HuH-7 (cell line): Measurements from ENCODE around the gene SMG5.

Experiments used
- DNase-seq: peaks from one replicate; pipeline ENCODE4 v3.0.0; 2011; ENCODE audit warnings: low spot score

Gene SMG5

DNA sequence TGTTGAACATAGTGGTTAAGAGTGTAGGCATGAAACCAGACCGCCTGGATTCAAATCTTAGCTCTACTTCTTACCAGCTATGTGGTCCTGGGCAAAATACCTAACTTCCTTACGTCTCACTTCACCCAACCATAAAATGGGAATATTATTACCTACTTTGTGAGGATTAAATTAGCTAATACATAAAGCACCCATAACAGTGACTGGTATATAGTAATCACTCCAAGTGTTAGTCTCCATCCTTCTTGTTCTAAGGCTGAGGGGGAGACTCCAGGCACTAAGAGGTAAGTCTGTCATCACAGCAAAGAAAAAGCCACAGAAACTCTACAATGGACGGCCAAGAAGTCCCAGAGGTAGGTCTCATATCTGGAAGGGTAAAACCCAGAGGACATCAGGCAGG, 2.8 kb downstream of the SMG5 start:
- DNase-seq = no peak

- peak; percentile 83 for DNase-seq
These were observed 5.7 kb downstream of the SMG5 start for GRCh38 chr1:156276966-156277381.

DNA sequence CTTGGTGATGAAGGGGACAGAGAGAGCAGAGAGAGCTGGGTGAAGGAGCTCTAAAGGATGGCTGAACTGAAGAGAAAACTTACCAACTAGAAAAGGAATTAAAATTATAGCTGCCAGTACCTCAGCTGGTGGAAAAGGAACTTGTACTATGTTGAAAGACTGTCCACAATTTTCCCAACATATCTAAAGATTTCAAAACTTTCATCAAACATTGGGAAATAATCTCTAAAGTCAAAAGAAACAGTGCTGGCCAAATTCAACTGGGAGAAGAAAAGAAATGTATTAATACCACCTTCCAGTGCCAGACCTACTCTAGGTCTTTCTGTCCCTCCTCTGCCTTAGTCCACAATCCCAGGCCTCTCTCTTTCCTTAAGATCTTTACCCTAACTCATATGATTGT, 6.1 kb downstream of the SMG5 start:
- no peak for DNase-seq

GRCh38 chr1:156270314-156270713, 12.3 kb downstream of the SMG5 start:
- no peak for DNase-seq

GRCh38 chr1:156268336-156268735, 14.3 kb downstream of the SMG5 start:
- DNase-seq = no peak

GRCh38 chr1:156266051-156266450, 16.6 kb downstream of the SMG5 start:
- no peak for DNase-seq

DNA sequence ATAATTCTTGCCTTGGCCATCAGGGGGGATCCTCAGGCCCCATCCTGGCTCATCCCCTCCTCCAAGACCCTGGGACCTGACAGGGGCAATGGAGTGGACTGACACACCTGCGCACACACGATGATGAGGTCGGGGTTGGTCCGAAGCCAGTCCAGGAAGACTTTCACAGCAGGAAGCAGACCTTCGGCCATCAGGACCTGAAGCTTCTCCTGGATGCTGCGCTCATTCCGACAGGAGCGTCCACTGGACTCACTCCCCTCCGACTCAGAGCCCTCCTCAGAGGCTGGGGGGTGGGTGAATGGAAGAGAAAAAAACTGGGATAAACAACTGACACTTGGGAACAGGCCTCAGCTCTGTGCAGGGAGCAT, 19.4 kb downstream of the SMG5 start:
- DNase-seq = no peak

GRCh38 chr1:156262461-156263287, 20.0 kb downstream of the SMG5 start:
- DNase-seq = no peak

GRCh38 chr1:156260896-156261295, 21.7 kb downstream of the SMG5 start:
- no peak for DNase-seq

DNA sequence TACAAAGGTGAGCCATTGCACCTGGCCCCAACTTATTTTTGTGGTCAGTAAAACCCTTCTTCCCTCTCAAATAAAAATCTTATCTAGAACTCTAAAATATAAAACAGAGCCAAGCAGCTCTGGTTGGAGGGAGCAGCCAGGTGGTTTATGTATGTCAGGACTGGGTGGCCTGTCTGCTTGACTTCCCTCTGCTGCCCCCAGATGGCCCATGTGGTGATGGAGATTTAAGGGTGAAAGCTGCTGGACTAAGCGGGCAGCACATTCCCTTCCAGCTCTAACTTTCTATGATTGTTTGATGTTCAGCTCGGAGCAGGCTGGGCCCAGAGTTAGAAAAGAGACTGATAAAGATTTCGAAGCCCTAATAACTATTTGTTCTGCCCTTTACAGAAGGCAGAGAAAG, 22.8 kb downstream of the SMG5 start:
- DNase-seq = no peak

DNA sequence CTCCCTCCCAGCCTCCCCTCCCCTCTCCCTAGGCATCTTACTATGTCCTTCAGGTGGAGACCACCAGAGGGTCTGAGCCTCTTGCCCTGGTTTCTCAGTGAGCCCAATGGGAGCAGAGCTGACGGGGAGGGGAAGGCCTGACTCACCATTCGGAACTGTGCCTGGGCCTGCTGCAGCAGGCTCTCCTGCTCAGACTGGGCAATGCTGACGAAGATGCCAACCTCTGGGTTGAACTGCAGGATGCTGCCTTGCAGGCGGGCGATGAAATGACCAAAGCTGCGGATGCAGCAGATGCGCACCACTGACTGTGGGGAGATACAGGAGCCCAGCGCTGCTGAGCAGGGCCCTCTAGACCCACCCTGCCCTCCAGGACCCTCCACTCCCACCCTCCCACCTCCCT, 23.8 kb downstream of the SMG5 start:
- no peak for DNase-seq

- DNase-seq = no peak
These were observed 24.9 kb downstream of the SMG5 start for GRCh38 chr1:156257711-156258110.

DNA sequence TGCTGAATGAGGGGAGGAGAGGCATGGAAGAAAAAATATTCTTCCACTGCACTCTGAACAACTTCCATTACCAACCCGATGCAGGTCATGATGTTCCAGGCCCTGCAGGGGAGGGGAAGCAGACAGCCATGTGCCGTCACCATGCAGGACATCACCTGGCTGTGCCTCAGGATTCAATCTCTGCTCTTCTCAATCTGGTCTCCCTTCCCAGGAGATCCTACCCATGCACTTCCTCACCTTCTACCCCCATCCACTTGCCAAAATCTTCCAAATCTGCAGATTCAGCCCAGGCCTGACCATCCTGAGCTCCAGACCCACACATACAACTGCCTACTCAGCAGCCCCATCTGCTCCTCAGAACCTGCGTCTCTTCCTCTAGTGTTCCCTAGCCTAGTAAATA, 29.0 kb downstream of the SMG5 start:
- no peak for DNase-seq

- DNase-seq = no peak
These were observed 31.1 kb downstream of the SMG5 start for GRCh38 chr1:156251527-156251926.

DNA sequence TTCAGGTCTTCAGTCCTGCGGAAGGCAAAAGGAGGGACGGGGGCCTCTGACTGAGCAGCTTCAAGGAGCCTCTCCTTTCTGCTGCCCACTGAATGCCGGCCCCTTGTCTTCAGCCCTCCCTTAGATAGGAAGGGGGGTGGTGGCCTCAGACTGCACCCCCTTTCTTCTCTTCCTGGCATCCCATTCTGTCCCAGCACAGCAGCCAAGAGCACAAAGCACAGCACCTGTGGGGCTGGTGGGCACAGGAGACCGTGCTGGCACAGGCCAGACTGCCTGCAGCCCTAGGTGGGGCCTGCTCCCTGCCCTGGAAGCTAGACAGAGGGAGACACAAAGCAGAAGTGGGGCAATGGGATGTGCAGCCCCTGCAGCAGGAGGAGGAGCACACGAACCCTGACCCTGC, 33.0 kb downstream of the SMG5 start:
- DNase-seq = no peak

DNA sequence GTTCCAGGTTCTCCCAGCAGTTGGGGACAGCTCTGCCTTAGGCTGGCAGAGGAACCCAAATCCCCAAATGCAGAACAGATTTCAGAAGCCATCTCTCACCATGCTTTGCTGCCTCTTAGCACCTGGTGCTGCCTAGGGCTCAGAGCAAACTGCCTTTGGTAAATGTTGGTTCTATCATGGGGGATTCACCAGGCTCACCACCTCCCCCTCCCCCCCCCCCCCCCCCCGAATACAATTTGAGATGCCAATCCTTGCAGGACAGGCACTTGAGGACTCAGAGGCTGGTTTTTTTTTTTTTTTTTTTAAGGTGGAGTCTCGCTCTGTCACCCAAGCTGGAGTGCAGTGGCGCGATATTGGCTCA, 34.3 kb downstream of the SMG5 start:
- no peak for DNase-seq

DNA sequence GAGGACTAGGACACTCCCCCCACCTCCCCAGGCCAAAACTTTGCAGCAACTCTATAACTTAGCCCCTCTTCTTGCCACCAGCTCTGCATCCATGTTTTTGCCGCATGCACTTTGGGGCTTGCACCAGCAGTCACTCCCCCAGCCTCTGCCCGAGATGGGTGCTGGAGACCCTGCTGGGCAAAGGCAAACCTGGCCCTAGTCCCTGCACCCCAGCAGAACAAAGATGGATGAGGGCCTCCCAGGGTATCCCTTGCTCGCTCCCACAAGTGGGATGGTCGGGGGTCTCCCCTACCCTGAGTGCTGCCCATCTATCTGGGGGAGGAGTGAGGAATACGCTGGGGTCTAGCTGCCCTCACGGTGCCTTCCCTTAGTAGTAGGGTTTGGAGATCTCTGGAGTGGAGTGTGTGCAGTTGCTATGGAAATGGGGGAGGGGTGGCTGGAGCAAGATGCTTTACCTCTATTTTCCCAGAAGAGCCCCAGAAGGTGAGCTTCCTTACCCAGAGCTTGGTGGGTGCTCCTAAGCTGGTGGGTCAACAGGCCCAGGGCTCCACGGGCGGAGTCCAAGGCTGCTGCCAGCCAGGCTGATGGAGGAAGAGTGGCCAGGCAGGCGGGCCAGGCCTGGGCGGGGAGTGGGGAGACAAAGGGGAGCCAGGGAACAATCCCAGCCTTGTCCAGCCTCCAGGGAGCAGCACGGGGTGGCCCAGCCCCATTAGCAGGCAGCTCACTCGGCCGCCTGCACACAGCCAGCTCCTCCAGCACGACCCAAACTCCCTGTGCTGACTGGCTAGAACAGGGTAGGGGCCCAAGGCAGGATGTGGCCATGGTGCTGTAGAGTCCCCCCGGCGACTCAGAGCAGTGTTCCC, 34.9 kb downstream of the SMG5 start, which contains the start of gene PAQR6:
PAQR6 (minus strand) TSS at position 597 of the 863 bp plus-strand sequence. CDS start 1,325 bp downstream, outside the sequence.
- no peak for DNase-seq

DNA sequence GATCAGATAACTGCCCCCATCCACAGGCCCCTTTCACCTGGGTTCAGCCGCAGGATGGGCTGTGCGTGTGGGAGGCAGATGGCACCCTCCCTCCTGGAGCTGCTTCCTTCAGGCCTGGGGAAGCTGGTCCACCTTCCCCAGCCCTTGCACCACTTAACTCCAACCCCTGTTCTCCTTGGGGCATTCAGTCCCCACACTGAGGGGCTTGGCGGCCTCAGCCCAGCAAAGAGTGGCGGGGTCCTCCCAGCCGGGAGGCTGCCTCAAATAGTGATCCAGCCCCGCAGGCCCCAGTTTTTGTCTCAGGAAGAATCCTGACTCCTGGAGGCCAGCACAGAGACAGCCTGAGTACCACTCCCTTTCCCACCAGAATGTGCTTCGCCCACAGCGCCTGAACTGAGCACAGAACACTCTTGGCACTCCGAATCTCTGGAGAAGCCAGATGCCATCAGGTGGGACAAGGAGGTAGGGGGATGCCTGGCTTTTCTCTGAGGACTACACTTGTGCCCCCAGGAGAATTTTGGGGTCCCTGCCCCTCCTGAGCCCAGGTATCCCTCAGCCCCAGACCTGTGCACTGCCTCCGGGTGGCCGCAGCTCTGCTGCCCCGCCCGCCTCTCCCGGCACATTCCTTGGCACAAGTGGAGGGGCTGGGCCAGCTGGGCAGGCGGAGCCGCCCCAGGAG, 35.7 kb downstream of the SMG5 start:
- DNase-seq = no peak

DNA sequence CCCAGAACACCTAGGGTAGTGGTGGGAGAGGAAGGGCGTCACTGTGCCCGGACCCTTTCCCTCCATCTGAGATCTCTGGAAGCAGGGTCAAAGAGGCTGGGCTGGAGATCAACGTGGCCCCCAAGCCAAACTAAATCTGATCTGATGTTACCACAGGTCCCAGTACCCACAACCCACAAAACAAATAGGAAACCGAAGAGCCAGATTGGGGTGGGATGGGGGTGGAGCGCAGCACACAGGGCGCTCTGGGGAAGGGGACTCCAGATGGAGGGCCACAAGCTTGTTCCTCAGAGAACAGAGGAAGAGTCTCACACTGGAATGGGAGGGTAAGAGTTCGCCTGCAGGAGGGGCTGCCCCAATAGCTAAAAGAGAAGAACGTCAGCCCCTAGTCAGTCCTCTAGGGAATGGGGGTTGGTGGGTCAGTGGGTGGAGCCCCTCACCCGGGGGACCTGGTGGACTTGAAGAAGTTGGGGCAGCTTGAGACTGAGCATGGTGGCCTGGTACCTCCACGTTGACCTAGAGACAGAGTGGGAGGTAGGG, 36.3 kb downstream of the SMG5 start:
- DNase-seq = no peak

- DNase-seq = no peak
These were observed 37.0 kb downstream of the SMG5 start for GRCh38 chr1:156245451-156246232.

DNA sequence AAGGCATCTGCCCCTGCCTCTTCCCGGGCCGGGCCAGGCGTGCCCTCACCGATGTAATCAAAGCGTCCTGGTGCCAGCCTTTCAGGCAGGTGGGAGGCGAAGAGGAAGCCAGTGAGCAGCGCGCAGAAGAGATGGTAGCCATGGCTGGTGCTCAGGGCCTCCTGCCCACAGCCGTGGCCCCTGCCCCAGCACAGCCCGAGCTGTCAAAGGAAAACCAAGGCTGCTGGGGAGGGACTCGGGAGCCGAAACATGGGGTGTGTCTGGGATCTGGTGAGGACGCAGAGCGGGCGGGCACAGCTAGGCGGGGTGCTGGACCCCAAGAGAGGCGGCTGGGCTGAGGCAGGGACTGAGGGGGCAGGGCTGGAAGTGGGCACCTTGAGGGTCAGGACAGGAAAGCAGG, 37.9 kb downstream of the SMG5 start:
- DNase-seq = no peak

DNA sequence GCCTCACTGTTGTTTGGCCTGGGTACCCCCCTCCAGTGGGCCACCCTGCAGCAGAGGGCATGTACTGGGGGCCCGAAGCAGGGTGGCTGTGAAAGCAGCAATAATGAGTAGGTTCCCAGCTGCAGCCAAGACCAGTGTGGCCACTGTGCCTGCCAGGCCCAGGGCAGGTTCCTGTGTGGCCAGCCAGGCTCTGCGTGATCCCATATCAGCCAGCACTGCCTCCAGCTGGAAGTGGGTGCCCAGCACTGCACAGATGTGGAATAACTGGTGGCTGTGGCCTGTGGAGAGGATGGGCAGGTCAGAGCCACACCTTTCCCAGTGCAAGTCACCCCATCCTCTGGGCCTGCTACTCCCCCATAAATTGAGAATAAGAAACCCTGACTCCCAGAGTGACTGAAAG, 38.5 kb downstream of the SMG5 start:
- DNase-seq = no peak
